Immature natural killer cell (primary cell): ENCODE results near the gene FAM98A. TPM values are rescaled to one million over a fixed set of nuclear protein-coding genes. Genes with fewer than 3 reads are reported as not detected.
A peak's percentile ranks its signal among the peaks of the same experiment; 100 is the strongest.

ENCODE experiments used
- DNase-seq, 3 donors: peaks; one replicate each; pipeline ENCODE4 v3.0.0; 2022; ENCODE audit warnings: mixed read lengths in 1 of 3
- H3K27ac Mint-ChIP-seq, 6 donors: one replicate each; pipeline ENCODE4 v1.8.0; 2020; ENCODE audit warnings: mixed read lengths in 6 of 6, mild to moderate bottlenecking in 5 of 6, inconsistent platforms in 4 of 6, moderate library complexity in 3 of 6
- H3K27me3 Mint-ChIP-seq, 3 donors: one replicate each; pipeline ENCODE4 v1.8.0; 2020 to 2021; ENCODE audit warnings: low read depth in 3 of 3, mild to moderate bottlenecking in 3 of 3, mixed read lengths in 3 of 3, moderate library complexity in 3 of 3, inconsistent platforms in 1 of 3
- H3K36me3 Mint-ChIP-seq, 3 donors: one replicate each; pipeline ENCODE4 v1.8.0; 2020; ENCODE audit warnings: mixed read lengths in 3 of 3, inconsistent platforms in 2 of 3, mild to moderate bottlenecking in 2 of 3
- H3K4me1 Mint-ChIP-seq, 2 donors: one replicate each; pipeline ENCODE4 v1.8.0; 2020; ENCODE audit warnings: inconsistent platforms in 2 of 2, mild to moderate bottlenecking in 2 of 2, mixed read lengths in 2 of 2, moderate library complexity in 1 of 2
- H3K4me3 Mint-ChIP-seq, 5 donors: one replicate each; pipeline ENCODE4 v1.8.0; 2020; ENCODE audit warnings: mild to moderate bottlenecking in 5 of 5, mixed read lengths in 5 of 5, inconsistent platforms in 3 of 5, moderate library complexity in 3 of 5
- H3K9me3 Mint-ChIP-seq, 6 donors: one replicate each; pipeline ENCODE4 v1.8.0; 2020; ENCODE audit warnings: mild to moderate bottlenecking in 6 of 6, mixed read lengths in 6 of 6, inconsistent platforms in 4 of 6, moderate library complexity in 3 of 6
- polyA plus RNA-seq, 3 donors: library from polyadenylated mRNA; unstranded; fragments of 300-500 nt; fragmentation: Illumina TruSeq; gene quantifications; one replicate each; pipeline ENCODE4 v1.2.3, GENCODE V29; 2021

The FAM98A gene
- polyA plus RNA-seq: 10 to 100 TPM in 1 of 3 donors, 1 to 10 TPM in 2; 7.3 to 17.3 (median 7.7) TPM

- peaks cover 0 to 3% (median 0%) of the 10 kb centered on the region in 6 donors for H3K9me3 Mint-ChIP-seq
Observed at GRCh38 chr2:33599175-33599942, at the start of gene FAM98A. Gene FAM98A (minus strand): TSS chr2:33599299. CDS start chr2:33599221, 78 bp downstream.

GRCh38 chr2:33645861-33646260 lies 46.8 kb upstream of the FAM98A start:
- H3K27ac Mint-ChIP-seq: no peak overlapping the region
- no peaks in the 10 kb centered on the region for H3K4me1 Mint-ChIP-seq

More at GRCh38 chr2:33599175-33599942, at the start of gene FAM98A:
- H3K36me3 Mint-ChIP-seq: peaks cover 4 to 9% (median 6%) of the 10 kb centered on the region in 3 donors
- H3K4me3 Mint-ChIP-seq: peak within 1 kb of the TSS; percentile 96 to 100 (median 98)
- H3K4me1 Mint-ChIP-seq: peaks cover 34 to 46% of the 10 kb centered on the region in 2 donors
- H3K27me3 Mint-ChIP-seq: peaks cover 6 to 10% (median 8%) of the 10 kb centered on the region in 3 donors
- DNase-seq: peak; percentile 98 to 99 (median 99)
- peak within 1 kb of the TSS; percentile 80 to 97 (median 94) for H3K27ac Mint-ChIP-seq

GRCh38 chr2:33644215-33644614 lies 45.1 kb upstream of the FAM98A start:
- Mint-ChIP-seq H3K36me3 (peaks cover 3 to 8% (median 5%) of the 10 kb centered on the region in 3 donors), H3K4me1 (no peaks in the 10 kb centered on the region), H3K27me3 (peaks cover 1 to 13% (median 3%) of the 10 kb centered on the region in 3 donors), H3K9me3 (peaks cover 4 to 13% (median 5%) of the 10 kb centered on the region in 6 donors), H3K4me3 (no peak overlapping the region), H3K27ac (no peak overlapping the region)
- no peak for DNase-seq

More at GRCh38 chr2:33645861-33646260, 46.8 kb upstream of the FAM98A start:
- no peak for DNase-seq
- H3K36me3 Mint-ChIP-seq: peaks cover 3 to 8% (median 5%) of the 10 kb centered on the region in 3 donors
- peaks cover 4 to 13% (median 5%) of the 10 kb centered on the region in 6 donors for H3K9me3 Mint-ChIP-seq
- H3K27me3 Mint-ChIP-seq: peaks cover 1 to 13% (median 3%) of the 10 kb centered on the region in 3 donors
- no peak overlapping the region for H3K4me3 Mint-ChIP-seq

- no peaks in the 10 kb centered on the region for H3K36me3 Mint-ChIP-seq
- H3K9me3 Mint-ChIP-seq: peaks cover 0 to 4% (median 0%) of the 10 kb centered on the region in 6 donors
- no peaks in the 10 kb centered on the region for H3K4me1 Mint-ChIP-seq
- H3K27me3 Mint-ChIP-seq: peaks cover 0 to 1% (median 0%) of the 10 kb centered on the region in 3 donors
- no peak overlapping the region for H3K27ac Mint-ChIP-seq
- DNase-seq: no peak
- no peak overlapping the region for H3K4me3 Mint-ChIP-seq
Observed at GRCh38 chr2:33636001-33636400, 36.9 kb upstream of the FAM98A start.

GRCh38 chr2:33634261-33634910 lies 35.3 kb upstream of the FAM98A start:
- H3K36me3 Mint-ChIP-seq: no peaks in the 10 kb centered on the region
- peaks cover 0 to 2% (median 1%) of the 10 kb centered on the region in 3 donors for H3K27me3 Mint-ChIP-seq
- H3K4me3 Mint-ChIP-seq: no peak overlapping the region
- peaks cover 0 to 4% (median 0%) of the 10 kb centered on the region in 6 donors for H3K9me3 Mint-ChIP-seq
- H3K27ac Mint-ChIP-seq: no peak overlapping the region
- no peaks in the 10 kb centered on the region for H3K4me1 Mint-ChIP-seq
- no peak for DNase-seq

GRCh38 chr2:33633315-33633714 lies 34.2 kb upstream of the FAM98A start:
- Mint-ChIP-seq H3K4me1 (no peaks in the 10 kb centered on the region), H3K27me3 (peaks cover 0 to 2% (median 1%) of the 10 kb centered on the region in 3 donors), H3K36me3 (no peaks in the 10 kb centered on the region), H3K9me3 (peaks cover 0 to 2% (median 0%) of the 10 kb centered on the region in 6 donors), H3K27ac (no peak overlapping the region), H3K4me3 (no peak overlapping the region)
- DNase-seq: no peak

GRCh38 chr2:33632831-33633230 lies 33.7 kb upstream of the FAM98A start:
- Mint-ChIP-seq H3K36me3 (no peaks in the 10 kb centered on the region), H3K4me1 (no peaks in the 10 kb centered on the region), H3K9me3 (peaks cover 0 to 2% (median 0%) of the 10 kb centered on the region in 6 donors), H3K27me3 (peaks cover 0 to 2% (median 1%) of the 10 kb centered on the region in 3 donors), H3K4me3 (no peak overlapping the region), H3K27ac (no peak overlapping the region)
- DNase-seq: no peak

- Mint-ChIP-seq H3K4me3 (no peak overlapping the region), H3K27ac (no peak overlapping the region), H3K36me3 (no peaks in the 10 kb centered on the region), H3K27me3 (peaks cover 0 to 4% (median 4%) of the 10 kb centered on the region in 3 donors), H3K9me3 (peaks cover 0 to 1% (median 0%) of the 10 kb centered on the region in 6 donors), H3K4me1 (no peaks in the 10 kb centered on the region)
- DNase-seq: no peak
Observed at GRCh38 chr2:33628031-33628827, 29.1 kb upstream of the FAM98A start.

- H3K9me3 Mint-ChIP-seq: peaks cover 0 to 14% (median 9%) of the 10 kb centered on the region in 6 donors
- no peak for DNase-seq
- no peak overlapping the region for H3K27ac Mint-ChIP-seq
- H3K27me3 Mint-ChIP-seq: peaks cover 0 to 5% (median 0%) of the 10 kb centered on the region in 3 donors
- H3K4me1 Mint-ChIP-seq: no peaks in the 10 kb centered on the region
- H3K4me3 Mint-ChIP-seq: no peak overlapping the region
- peaks cover 4 to 15% (median 13%) of the 10 kb centered on the region in 3 donors for H3K36me3 Mint-ChIP-seq
Observed at GRCh38 chr2:33619028-33619427, 19.9 kb upstream of the FAM98A start.

- H3K27me3 Mint-ChIP-seq: peaks cover 0 to 7% (median 0%) of the 10 kb centered on the region in 3 donors
- H3K36me3 Mint-ChIP-seq: peaks cover 4 to 15% (median 13%) of the 10 kb centered on the region in 3 donors
- no peak overlapping the region for H3K27ac Mint-ChIP-seq
- DNase-seq: no peak
- H3K4me1 Mint-ChIP-seq: no peaks in the 10 kb centered on the region
- peaks cover 0 to 14% (median 9%) of the 10 kb centered on the region in 6 donors for H3K9me3 Mint-ChIP-seq
- H3K4me3 Mint-ChIP-seq: no peak overlapping the region
Observed at GRCh38 chr2:33617989-33618388, 18.9 kb upstream of the FAM98A start.

GRCh38 chr2:33617401-33617800 lies 18.3 kb upstream of the FAM98A start:
- Mint-ChIP-seq H3K27me3 (peaks cover 0 to 7% (median 0%) of the 10 kb centered on the region in 3 donors), H3K4me1 (no peaks in the 10 kb centered on the region), H3K36me3 (peaks cover 4 to 15% (median 13%) of the 10 kb centered on the region in 3 donors), H3K27ac (no peak overlapping the region), H3K9me3 (peaks cover 0 to 14% (median 9%) of the 10 kb centered on the region in 6 donors), H3K4me3 (no peak overlapping the region)
- no peak for DNase-seq

GRCh38 chr2:33616873-33617272 lies 17.8 kb upstream of the FAM98A start:
- Mint-ChIP-seq H3K4me3 (no peak overlapping the region), H3K36me3 (peaks cover 4 to 15% (median 13%) of the 10 kb centered on the region in 3 donors), H3K27me3 (peaks cover 0 to 5% (median 2%) of the 10 kb centered on the region in 3 donors), H3K4me1 (no peaks in the 10 kb centered on the region), H3K9me3 (peaks cover 0 to 14% (median 9%) of the 10 kb centered on the region in 6 donors), H3K27ac (no peak overlapping the region)
- no peak for DNase-seq

GRCh38 chr2:33614190-33614589 lies 15.1 kb upstream of the FAM98A start:
- Mint-ChIP-seq H3K4me1 (no peaks in the 10 kb centered on the region), H3K36me3 (peaks cover 3 to 13% (median 12%) of the 10 kb centered on the region in 3 donors), H3K4me3 (no peak overlapping the region), H3K9me3 (peaks cover 0 to 12% (median 6%) of the 10 kb centered on the region in 6 donors), H3K27me3 (peaks cover 2 to 5% (median 2%) of the 10 kb centered on the region in 3 donors), H3K27ac (no peak overlapping the region)
- DNase-seq: no peak
